B cell (primary cell): ENCODE measurements around the gene MAP1B. TPM values are rescaled to one million over a fixed set of nuclear protein-coding genes. Genes with fewer than 3 reads are reported as not detected.

Experiments
- ATAC-seq: fragments of 200-7000 bp; cut with Tn5 transposase; one replicate; pipeline ENCODE4 v1.10.0; 2021; ENCODE audit warnings: low read depth, mild to moderate bottlenecking, moderate number of reproducible peaks, moderate library complexity
- CTCF ChIA-PET: fragments of 350-600 bp; sonication (Branson Sonifier 250); formaldehyde crosslinking; loops from one replicate; lab custom pipeline; 2021; ENCODE audit warnings: antibody characterized with exemption, inconsistent platforms; lab: Charles Lee
- POLR2A ChIA-PET: fragments of 350-600 bp; sonication (Branson Sonifier 250); formaldehyde crosslinking; loops from one replicate; lab custom pipeline; 2021; ENCODE audit warnings: antibody characterized with exemption; lab: Charles Lee
- DNase-seq: peaks from one replicate; pipeline ENCODE4 v3.0.0; 2013
- H2AFZ ChIP-seq: 2 replicates; pipeline ENCODE4 v1.6.1; 2012; ENCODE audit warnings: mild to moderate bottlenecking, low read depth, low read length; ENCODE audit not compliant: insufficient read depth, poor library complexity, severe bottlenecking
- H3K27ac ChIP-seq, 2 donors: 1 replicate in 1 of 2; 2 replicates in 1 of 2; pipeline ENCODE4 v1.5.1; 2012 to 2013; ENCODE audit warnings: low read length in 2 of 2, mild to moderate bottlenecking in 2 of 2, moderate library complexity in 1 of 2
- H3K27me3 ChIP-seq, 4 experiments: fragments of 200-600 bp in 1 of 4; sonication (generic) in 1 of 4; replicated peaks in 1 of 4; 1 replicate in 2 of 4; 2 replicates in 2 of 4; pipeline versions ENCODE4 v1.6.1 to v1.7.0; 2013 to 2016; ENCODE audit warnings: low read length in 3 of 4, mild to moderate bottlenecking in 2 of 4, mixed read lengths in 1 of 4, moderate library complexity in 1 of 4; ENCODE audit not compliant: insufficient read depth in 4 of 4, control insufficient read depth in 3 of 4; ENCODE audit errors: control extremely low read depth in 1 of 4
- H3K36me3 ChIP-seq, 2 experiments: replicated peaks in 1 of 2; 1 replicate in 1 of 2; 2 replicates in 1 of 2; pipeline versions ENCODE4 v1.6.1 to v1.7.1; 2013; ENCODE audit warnings: low read length in 1 of 2; ENCODE audit not compliant: insufficient read depth in 2 of 2, control insufficient read depth in 1 of 2; ENCODE audit errors: control extremely low read depth in 1 of 2, extremely low read depth in 1 of 2
- H3K4me1 ChIP-seq, 2 donors: fragments of 200-600 bp in 1 of 2; sonication (generic) in 1 of 2; 1 replicate in 1 of 2; 2 replicates in 1 of 2; pipeline versions ENCODE4 v1.5.1 to v1.6.1; 2013 to 2017; ENCODE audit warnings: low read length in 2 of 2; ENCODE audit not compliant: control insufficient read depth in 2 of 2, insufficient read depth in 2 of 2
- H3K4me2 ChIP-seq: replicated peaks from 2 replicates; pipeline ENCODE3; 2012; ENCODE audit warnings: mild to moderate bottlenecking, low read depth, low read length; ENCODE audit not compliant: poor library complexity, severe bottlenecking
- H3K4me3 ChIP-seq, 5 experiments: fragments of 200-600 bp in 1 of 5; sonication (generic) in 1 of 5; 1 replicate in 3 of 5; 2 replicates in 2 of 5; pipeline versions ENCODE4 v1.5.1 to v1.7.0; 2011 to 2016; ENCODE audit warnings: low read length in 4 of 5, mild to moderate bottlenecking in 4 of 5, low read depth in 2 of 5, control low read depth in 1 of 5, moderate library complexity in 1 of 5; ENCODE audit not compliant: insufficient read depth in 1 of 5; ENCODE audit errors: control extremely low read depth in 1 of 5, extremely low read depth in 1 of 5
- H3K79me2 ChIP-seq: fragments of 200-600 bp; sonication (generic); one replicate; pipeline ENCODE4 v1.6.0; 2016; ENCODE audit warnings: low read length; ENCODE audit not compliant: control insufficient read depth, insufficient read depth
- H3K9ac ChIP-seq: fragments of 200-600 bp; sonication (generic); 2 replicates; pipeline ENCODE4 v1.6.1; 2017; ENCODE audit warnings: mild to moderate bottlenecking, low read length, moderate library complexity
- H3K9me3 ChIP-seq, 3 donors: one replicate each; pipeline versions ENCODE4 v1.6.1 to v1.7.1; 2013; ENCODE audit warnings: low read length in 2 of 3; ENCODE audit not compliant: control insufficient read depth in 2 of 3, insufficient read depth in 1 of 3; ENCODE audit errors: control extremely low read depth in 1 of 3
- H4K20me1 ChIP-seq: 2 replicates; pipeline ENCODE4 v1.6.0; 2012; ENCODE audit warnings: mild to moderate bottlenecking, low read length; ENCODE audit not compliant: insufficient read depth, control insufficient read depth, poor library complexity, severe bottlenecking
- H3K27ac Mint-ChIP-seq: one replicate; pipeline ENCODE4 v1.8.0; 2021; ENCODE audit warnings: mixed read lengths
- H3K27me3 Mint-ChIP-seq: one replicate; pipeline ENCODE4 v1.8.0; 2021; ENCODE audit warnings: mixed read lengths
- H3K4me1 Mint-ChIP-seq: one replicate; pipeline ENCODE4 v1.8.0; 2021; ENCODE audit warnings: mixed read lengths
- H3K4me3 Mint-ChIP-seq: one replicate; pipeline ENCODE4 v1.8.0; 2021; ENCODE audit warnings: mixed read lengths
- H3K9me3 Mint-ChIP-seq: one replicate; pipeline ENCODE4 v1.8.0; 2022; ENCODE audit warnings: mixed read lengths; ENCODE audit not compliant: insufficient read depth
- CTCF ChIP-seq: fragments of 200-600 bp; IDR thresholded peaks from one replicate; pipeline ENCODE4 v1.8.0; 2022; ENCODE audit warnings: antibody characterized with exemption, mild to moderate bottlenecking
- EZH2 ChIP-seq: IDR thresholded peaks from 2 replicates; pipeline ENCODE4 v1.6.1; 2012; ENCODE audit warnings: borderline replicate concordance, low read depth, mild to moderate bottlenecking, moderate library complexity, low read length; ENCODE audit not compliant: insufficient read depth, poor library complexity, severe bottlenecking
- WGBS: methylation state at CpG from one replicate; pipeline ENCODE4 v1.1.5; 2013; ENCODE audit warnings: missing lambda C conversion rate; ENCODE audit not compliant: insufficient coverage; 5-methylcytosine and 5-hydroxymethylcytosine counted together
- intact Hi-C: fragments of 100-400 bp; cut with micrococcal nuclease; formaldehyde crosslinking; loops from one replicate; pipeline ENCODE4 v1.10.0; 2022
- polyA plus RNA-seq: library from polyadenylated mRNA; depleted of rRNA; stranded (reverse); fragments of >200 nt; gene quantifications from 2 replicates; pipeline ENCODE4 v1.2.3, GENCODE V29; 2012
- total RNA-seq, 2 donors: library from RNA; stranded (reverse); fragments of 120-200 nt in 1 of 2; gene quantifications; 1 replicate in 1 of 2; 2 replicates in 1 of 2; pipeline versions ENCODE4 v1.2.3 to v1.2.4, GENCODE V29; 2013 to 2022

MAP1B gene
- total and polyA plus RNA-seq, 2 donors (not counting 1 experiment from before 2014, with no cell fraction given) = 0.15 TPM; not detected in 1

GRCh38 chr5:72101828-72102227 is 5.4 kb upstream of the MAP1B start:
- no peak for DNase-seq
- ChIA-PET CTCF (no interaction called here), POLR2A (no interaction called here)
- Histone ChIP-seq H3K4me2 (no peak overlapping the region), H4K20me1 (no peaks in the 10 kb centered on the region), H3K4me1 (peaks cover 0 to under 1% of the 10 kb centered on the region in 2 donors), H3K27ac (no peak overlapping the region), H3K9me3 (peaks cover 0 to 2% (median 0%) of the 10 kb centered on the region in 3 donors), H3K9ac (no peak overlapping the region), H3K27me3 (peaks cover 0 to 28% (median 7%) of the 10 kb centered on the region in 4 experiments), H3K4me3 (no peak overlapping the region), H3K36me3 (no peaks in the 10 kb centered on the region), H2AFZ (no peak overlapping the region), H3K79me2 (no peaks in the 10 kb centered on the region)
- intact Hi-C loops = no loop called here
- WGBS = no CpG with 5 or more reads among the region's 1 CpG
- H3K27me3 Mint-ChIP-seq = peaks cover 60% of the 10 kb centered on the region
- H3K4me1 Mint-ChIP-seq = peaks cover 7% of the 10 kb centered on the region
- H3K27ac Mint-ChIP-seq = no peak overlapping the region
- TF ChIP-seq EZH2 = no peak
- H3K4me3 Mint-ChIP-seq = no peak overlapping the region
- no peak for ATAC-seq
- peaks cover 3% of the 10 kb centered on the region for H3K9me3 Mint-ChIP-seq

- POLR2A ChIA-PET = no interaction called here
- Histone ChIP-seq H4K20me1 (no peaks in the 10 kb centered on the region), H3K4me3 (no peak overlapping the region), H2AFZ (peak overlapping the region; percentile 42), H3K27me3 (peaks cover 0 to 36% (median 21%) of the 10 kb centered on the region in 4 experiments), H3K27ac (no peak overlapping the region), H3K36me3 (no peaks in the 10 kb centered on the region), H3K4me2 (peak overlapping the region; percentile 69), H3K79me2 (no peaks in the 10 kb centered on the region), H3K9me3 (peaks cover 0 to 4% (median 0%) of the 10 kb centered on the region in 3 donors), H3K9ac (no peak overlapping the region), H3K4me1 (peaks cover 18 to 20% of the 10 kb centered on the region in 2 donors)
- 16% methylated on average over 5 of the region's 11 CpGs for WGBS
- Mint-ChIP-seq H3K4me3 (peak overlapping the region; percentile 71), H3K4me1 (peaks cover 19% of the 10 kb centered on the region), H3K27ac (no peak overlapping the region), H3K27me3 (peaks cover 64% of the 10 kb centered on the region), H3K9me3 (no peaks in the 10 kb centered on the region)
- TF ChIP-seq EZH2 (no peak), CTCF (no peak)
- CTCF ChIA-PET = no interaction called here
- ATAC-seq (no peak), DNase-seq (no peak)
- intact Hi-C loops = no loop called here
Measured at GRCh38 chr5:72106817-72107130, 501 bp upstream of the MAP1B start.
